GM19395 (cell line): ENCODE measurements around the gene SLC5A12.

Source experiments
- ATAC-seq: cut with Tn5 transposase; IDR thresholded peaks from one replicate; pipeline ENCODE4 v1.9.1; 2021; ENCODE audit warnings: mild to moderate bottlenecking, moderate library complexity; ENCODE audit not compliant: unreplicated experiment

The SLC5A12 gene

GRCh38 chr11:26719998-26720397 lies 1.9 kb downstream of the SLC5A12 start:
- ATAC-seq: no peak

- ATAC-seq: no peak
Observed at GRCh38 chr11:26719289-26719973, 2.4 kb downstream of the SLC5A12 start.

- no peak for ATAC-seq
Observed at GRCh38 chr11:26717771-26718170, 4.1 kb downstream of the SLC5A12 start.

GRCh38 chr11:26715133-26715532 lies 6.7 kb downstream of the SLC5A12 start:
- no peak for ATAC-seq

DNA sequence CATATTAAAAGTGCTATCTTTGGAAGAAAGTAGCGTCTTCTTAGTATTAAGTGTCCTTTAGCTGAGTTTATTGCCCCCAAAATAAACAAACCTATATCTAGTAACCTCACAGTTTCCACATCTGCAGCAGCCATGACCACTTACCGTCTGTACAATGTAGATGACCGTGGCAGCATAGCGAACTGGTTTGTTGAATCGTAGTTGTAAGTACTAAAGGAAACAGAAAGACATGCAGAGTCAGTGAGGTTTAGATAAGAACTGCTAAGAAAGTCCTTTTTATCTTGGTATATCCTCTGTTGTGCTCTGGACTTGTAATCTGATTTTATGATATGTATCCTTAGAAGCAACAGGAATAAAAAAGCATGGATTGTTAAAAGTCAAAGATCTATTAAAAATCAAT lies 9.4 kb downstream of the SLC5A12 start:
- ATAC-seq: no peak

GRCh38 chr11:26710489-26710888 lies 11.4 kb downstream of the SLC5A12 start:
- no peak for ATAC-seq

DNA sequence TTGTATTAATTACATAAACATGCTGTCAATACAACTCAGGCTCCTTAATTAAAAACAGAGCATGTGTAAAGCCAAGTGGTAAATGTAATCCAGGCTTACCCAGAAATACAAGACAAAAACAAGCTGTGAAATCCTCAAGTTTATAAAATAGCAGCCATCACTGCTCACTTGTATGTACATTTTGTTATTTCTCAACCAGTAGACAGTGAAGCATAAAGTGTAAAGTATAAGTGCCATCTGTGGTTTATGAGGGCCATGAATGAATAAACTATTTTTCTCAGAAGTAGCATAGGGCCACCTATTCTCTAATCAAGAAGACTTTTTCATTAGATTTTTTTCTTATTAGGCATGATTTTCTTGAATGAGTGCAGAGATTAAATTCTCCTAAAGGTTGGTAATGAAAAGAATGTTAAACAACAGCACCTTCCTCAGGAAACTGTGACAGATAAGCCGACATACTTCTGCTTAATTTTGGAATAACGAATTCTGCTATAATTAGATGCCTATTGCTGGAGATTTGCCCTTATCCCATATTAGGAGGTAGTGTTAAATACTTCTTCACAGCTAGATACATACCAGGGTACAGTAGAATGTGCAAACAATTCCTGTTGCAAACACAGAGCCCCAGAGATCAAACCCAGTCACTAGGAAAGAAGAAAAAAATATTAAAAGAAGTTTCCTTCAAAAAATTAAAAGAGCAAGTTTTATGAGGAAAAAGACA lies 13.0 kb downstream of the SLC5A12 start:
- no peak for ATAC-seq

GRCh38 chr11:26706181-26706580 lies 15.7 kb downstream of the SLC5A12 start:
- no peak for ATAC-seq

DNA sequence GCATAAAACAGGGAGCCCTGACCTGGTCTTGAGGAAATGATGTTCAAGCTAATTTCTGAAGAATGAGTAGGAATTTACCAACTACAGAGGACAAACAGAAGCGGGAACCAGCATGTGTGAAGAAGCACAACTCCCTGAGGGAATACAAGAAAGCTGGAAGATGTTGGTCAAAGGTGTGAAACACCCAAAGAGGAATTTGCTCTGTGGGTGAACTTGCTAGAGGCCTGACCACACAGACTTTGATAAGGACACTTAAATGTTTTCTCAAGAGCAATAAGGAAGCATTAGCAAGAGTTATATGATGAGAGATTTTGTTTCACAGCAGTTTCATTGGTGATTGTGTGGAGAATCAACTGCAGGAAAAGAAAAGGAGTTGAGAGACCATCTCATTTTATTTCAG lies 17.6 kb downstream of the SLC5A12 start:
- ATAC-seq: no peak

DNA sequence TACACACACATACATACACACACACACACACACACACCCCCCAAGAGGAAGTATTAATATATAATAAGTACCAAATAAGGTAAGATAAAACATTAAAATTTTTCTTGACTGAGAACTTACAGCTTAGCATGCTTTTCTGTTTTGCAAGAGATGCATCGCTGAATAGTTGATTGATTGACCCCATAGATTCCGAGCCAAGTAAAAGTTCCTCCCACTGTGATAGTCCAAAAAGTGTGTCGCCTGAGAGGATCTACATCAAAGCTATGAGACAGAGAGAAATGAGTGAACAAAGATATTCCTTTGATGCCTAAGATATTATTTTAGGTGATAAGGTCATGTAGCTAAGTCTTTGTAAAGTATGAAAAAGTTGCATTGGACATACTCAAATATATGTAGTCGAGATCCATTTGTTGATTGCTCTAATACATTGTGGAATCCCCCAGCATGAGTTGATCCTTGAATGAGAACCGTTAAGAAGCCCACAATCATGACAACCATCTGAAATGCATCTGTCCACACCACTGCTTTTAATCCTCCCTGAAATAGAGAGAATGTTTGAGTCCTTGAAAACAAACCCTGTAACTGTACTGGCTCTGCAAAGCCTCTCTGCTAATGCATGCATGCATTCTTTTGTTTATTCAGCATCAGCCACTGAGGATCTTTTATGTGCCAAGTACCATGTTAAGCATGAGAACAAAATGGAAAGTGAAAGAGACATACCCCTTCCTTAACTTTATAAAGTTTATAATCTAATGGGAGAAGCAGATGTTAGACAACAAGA lies 18.3 kb downstream of the SLC5A12 start:
- ATAC-seq: no peak

DNA sequence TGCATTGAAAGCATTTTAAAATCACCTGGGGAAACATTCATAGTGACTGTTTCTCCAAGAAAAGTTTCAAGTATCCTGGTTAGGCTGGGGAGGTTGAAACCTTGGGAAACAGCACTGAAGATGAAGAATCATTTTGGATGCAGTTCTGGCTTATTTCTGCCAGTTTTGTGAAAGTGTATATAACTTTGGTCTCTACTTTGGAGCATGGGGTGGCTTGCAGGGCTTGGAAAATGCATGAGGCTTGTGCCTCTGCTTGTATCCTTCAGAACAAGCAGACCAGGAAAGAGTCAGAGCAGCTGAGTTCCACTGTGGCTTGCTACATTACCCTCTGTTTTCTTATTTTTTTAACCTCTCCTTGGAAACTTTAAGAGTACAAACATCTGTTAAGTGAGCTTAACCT lies 19.5 kb downstream of the SLC5A12 start:
- no peak for ATAC-seq

GRCh38 chr11:26700574-26701235 lies 21.2 kb downstream of the SLC5A12 start:
- ATAC-seq: no peak

DNA sequence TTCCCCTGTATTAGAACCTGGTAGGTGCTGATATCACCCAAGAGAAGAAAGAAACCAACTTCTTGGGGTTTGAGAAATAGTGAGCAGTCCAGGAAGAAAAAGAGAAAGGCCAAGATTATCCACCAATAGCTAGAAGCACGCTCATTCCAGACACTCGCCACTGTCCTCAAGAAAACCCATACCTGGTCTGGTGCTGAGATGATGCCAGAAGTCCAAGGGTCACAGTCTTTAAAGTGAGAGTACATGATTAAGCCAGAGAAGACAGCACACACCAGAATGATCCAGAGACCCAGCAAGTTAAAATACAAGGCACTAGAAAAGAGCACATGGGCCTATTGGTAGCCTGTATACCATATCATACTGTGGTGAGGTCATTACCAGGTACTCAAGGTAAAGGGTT lies 23.6 kb downstream of the SLC5A12 start:
- ATAC-seq: no peak

DNA sequence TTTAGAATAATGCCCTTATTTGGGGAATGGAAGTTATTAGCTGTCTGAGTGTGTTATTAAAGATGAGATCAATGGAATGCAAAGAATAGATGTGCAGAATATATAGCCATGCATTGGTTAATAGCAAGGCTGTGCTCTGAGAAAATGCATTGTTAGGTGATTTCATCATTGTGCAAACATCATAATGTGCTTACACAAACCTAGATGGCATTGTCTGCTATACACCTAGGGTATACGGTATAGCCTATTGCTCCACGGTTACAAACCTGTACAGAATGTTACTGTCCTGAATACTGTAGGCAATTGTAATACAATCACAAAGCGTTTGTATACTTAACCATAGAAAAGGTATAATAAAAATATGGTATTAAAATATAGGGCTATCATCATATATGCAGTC lies 25.5 kb downstream of the SLC5A12 start:
- no peak for ATAC-seq

GRCh38 chr11:26688701-26689100 lies 33.2 kb downstream of the SLC5A12 start:
- no peak for ATAC-seq

DNA sequence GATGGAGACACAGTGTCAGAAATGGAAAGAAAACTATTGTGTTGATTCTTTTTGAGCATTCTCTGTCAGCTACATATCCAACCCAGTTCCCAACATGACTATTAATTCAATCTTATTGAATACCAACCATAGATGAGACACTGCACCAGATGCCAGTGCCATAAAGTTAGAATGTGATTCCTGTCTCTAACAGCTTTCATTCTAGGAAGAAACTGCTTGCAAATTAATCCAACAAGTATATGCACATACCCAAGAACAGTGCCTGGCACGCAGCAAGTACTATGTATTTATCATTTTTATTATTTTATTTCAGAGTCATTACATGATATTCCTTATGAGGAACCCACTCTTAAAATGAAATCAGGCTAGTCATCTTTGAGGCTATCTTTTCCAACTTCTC lies 34.5 kb downstream of the SLC5A12 start:
- ATAC-seq: no peak

- no peak for ATAC-seq
Observed at GRCh38 chr11:26677566-26677965, 44.3 kb downstream of the SLC5A12 start.

DNA sequence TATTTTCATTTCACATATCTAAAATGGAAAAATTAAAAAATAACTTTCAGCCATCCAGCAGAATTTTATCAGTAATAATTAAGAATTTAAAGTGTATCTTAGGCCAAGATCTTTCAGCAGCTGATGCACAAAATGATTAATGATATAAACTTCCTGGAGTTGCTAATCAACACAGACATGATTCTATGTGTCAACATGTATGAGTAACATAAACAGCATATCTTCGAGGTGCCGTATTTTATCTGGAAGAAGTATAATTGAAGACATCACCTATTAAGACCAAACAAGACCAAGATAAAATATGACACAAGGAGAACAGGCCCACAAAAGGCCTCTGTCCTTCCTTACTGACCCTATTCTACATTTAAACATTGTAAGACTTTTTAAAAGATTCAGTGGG lies 45.2 kb downstream of the SLC5A12 start:
- no peak for ATAC-seq

GRCh38 chr11:26675233-26675928 lies 46.5 kb downstream of the SLC5A12 start:
- ATAC-seq: no peak

DNA sequence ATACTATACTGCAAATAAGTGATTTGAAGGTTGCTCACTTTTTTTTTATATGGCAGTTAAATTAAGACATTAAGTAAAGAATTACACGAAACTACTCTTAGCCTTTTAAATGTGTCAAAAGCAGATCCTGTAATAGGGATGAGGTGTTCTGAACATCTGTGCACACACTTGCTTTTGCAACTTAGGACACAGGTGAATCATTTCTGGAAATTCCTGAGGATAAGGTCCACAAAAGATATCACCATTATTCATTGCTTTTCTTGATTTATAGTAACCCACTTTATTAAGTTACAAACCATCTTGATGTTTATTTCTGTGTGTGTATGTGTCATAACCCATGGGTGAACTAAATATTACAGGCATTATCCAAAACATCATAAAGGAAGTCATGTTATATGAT lies 55.9 kb downstream of the SLC5A12 start:
- no peak for ATAC-seq

DNA sequence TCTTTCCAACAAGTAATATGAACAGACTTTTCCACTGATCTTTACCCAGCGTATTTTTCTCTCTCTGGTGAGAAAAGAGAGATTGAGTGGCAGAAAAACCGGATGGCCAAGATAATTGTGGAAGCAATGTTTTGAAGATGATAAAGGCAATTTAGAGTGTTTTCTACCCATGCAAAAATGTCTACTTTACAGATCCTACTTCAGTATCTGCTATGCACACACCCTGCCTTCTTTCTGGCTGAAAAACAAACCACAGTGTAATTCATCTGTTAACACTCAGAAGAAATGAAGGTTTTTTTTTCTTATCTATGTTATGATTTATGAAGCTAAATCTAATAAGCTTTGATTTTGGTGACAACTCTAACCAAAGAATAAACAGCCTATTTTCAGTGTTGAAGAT lies 56.8 kb downstream of the SLC5A12 start:
- no peak for ATAC-seq
